MM.1S (cell line): Measurements from ENCODE around the gene POFUT2.

Experiments
- DNase-seq: peaks from one replicate; pipeline ENCODE4 v3.0.0-alpha.2; 2015
- H2AFZ ChIP-seq: fragments of 300-600 bp; sonication (generic); 2 replicates; pipeline ENCODE4 v1.6.0; 2016; ENCODE audit warnings: antibody characterized with exemption, low read length
- H3F3A ChIP-seq: fragments of 300-600 bp; sonication (generic); 2 replicates; pipeline ENCODE4 v1.6.1; 2016; ENCODE audit warnings: mild to moderate bottlenecking, antibody characterized with exemption, low read length, moderate library complexity, mixed read lengths; ENCODE audit not compliant: insufficient read depth
- H3K27ac ChIP-seq: fragments of 300-600 bp; sonication (generic); 2 replicates; pipeline ENCODE4 v1.5.1; 2016; ENCODE audit warnings: mild to moderate bottlenecking, low read length
- H3K27me3 ChIP-seq: fragments of 300-600 bp; sonication (generic); replicated peaks from 2 replicates; pipeline ENCODE4 v1.6.0; 2016; ENCODE audit warnings: low read length; ENCODE audit not compliant: insufficient read depth
- H3K36me3 ChIP-seq: fragments of 300-600 bp; sonication (generic); replicated peaks from 2 replicates; pipeline ENCODE4 v1.6.1; 2016; ENCODE audit warnings: mild to moderate bottlenecking, low read length, mixed read lengths; ENCODE audit not compliant: insufficient read depth
- H3K4me1 ChIP-seq: fragments of 300-600 bp; sonication (generic); 2 replicates; pipeline ENCODE4 v1.6.1; 2016; ENCODE audit warnings: low read length, mixed read lengths
- H3K4me2 ChIP-seq: fragments of 300-600 bp; sonication (generic); 2 replicates; pipeline ENCODE4 v1.6.0; 2016; ENCODE audit warnings: low read depth, low read length
- H3K4me3 ChIP-seq: fragments of 300-600 bp; sonication (generic); 2 replicates; pipeline ENCODE4 v1.5.1; 2016; ENCODE audit warnings: low read length, mixed read lengths
- H3K79me2 ChIP-seq: fragments of 300-600 bp; sonication (generic); 2 replicates; pipeline ENCODE4 v1.6.1; 2016; ENCODE audit warnings: mixed run types, low read length, mixed read lengths
- H3K9ac ChIP-seq: fragments of 300-600 bp; sonication (generic); 2 replicates; pipeline ENCODE4 v1.6.1; 2016; ENCODE audit warnings: low read length, mixed read lengths
- H3K9me2 ChIP-seq: fragments of 300-600 bp; sonication (generic); replicated peaks from 2 replicates; pipeline ENCODE4 v1.6.1; 2016; ENCODE audit warnings: mild to moderate bottlenecking, low read length, mixed read lengths; ENCODE audit not compliant: insufficient read depth
- H3K9me3 ChIP-seq: fragments of 300-600 bp; sonication (generic); replicated peaks from 2 replicates; pipeline ENCODE4 v1.6.1; 2016; ENCODE audit warnings: mild to moderate bottlenecking, low read length, mixed read lengths; ENCODE audit not compliant: insufficient read depth
- H4K20me1 ChIP-seq: fragments of 300-600 bp; sonication (generic); 2 replicates; pipeline ENCODE4 v1.6.1; 2016; ENCODE audit warnings: mild to moderate bottlenecking, low read length, moderate library complexity, mixed read lengths; ENCODE audit not compliant: insufficient read depth
- CTCF ChIP-seq: fragments of 300-600 bp; sonication (generic); IDR thresholded peaks from 2 replicates; pipeline ENCODE4 v1.5.1; 2016; ENCODE audit warnings: antibody characterized with exemption, low read length, mixed read lengths
- EZH2 ChIP-seq: fragments of 300-600 bp; sonication (generic); optimal IDR thresholded peaks from 2 replicates; pipeline ENCODE3; 2017; ENCODE audit warnings: low read depth, mild to moderate bottlenecking, antibody characterized with exemption, low read length, mixed read lengths
- EZH2phosphoT487 ChIP-seq: fragments of 300-600 bp; sonication (generic); IDR thresholded peaks from 2 replicates; pipeline ENCODE4 v1.6.1; 2018; ENCODE audit warnings: antibody characterized with exemption, low read length

The POFUT2 gene

GRCh38 chr21:45287438-45288391 lies at the start of gene POFUT2:
POFUT2 (minus strand) TSS chr21:45287895; CDS start chr21:45287871, 24 bp downstream.
- Histone ChIP-seq H3K4me2 (peak within 1 kb of the TSS; percentile 69; the same call in 1 of the 2 replicates), H3K36me3 (0 out of 2 replicates have a peak, but pooled peaks cover 8% of the 10 kb centered on the region), H3K27me3 (peaks cover 42% of the 10 kb centered on the region), H3K9me2 (no peaks in the 10 kb centered on the region), H3K9ac (peak within 1 kb of the TSS; percentile 67), H3K9me3 (no peaks in the 10 kb centered on the region), H3K79me2 (no peaks in the 10 kb centered on the region), H3K4me1 (no peaks in the 10 kb centered on the region), H4K20me1 (no peaks in the 10 kb centered on the region), H2AFZ (peak within 1 kb of the TSS; percentile 91), H3F3A (no peaks in the 10 kb centered on the region), H3K4me3 (peak within 1 kb of the TSS; percentile 88), H3K27ac (no peak within 1 kb of the TSS)
- TF ChIP-seq EZH2phosphoT487, result no peak
- TF ChIP-seq EZH2, result no peak
- no peak for TF ChIP-seq CTCF
- DNase-seq, result peak; percentile 99

- Histone ChIP-seq H3K9me3 (no peaks in the 10 kb centered on the region), H2AFZ (no peak overlapping the region), H3K4me3 (no peak overlapping the region), H3K4me2 (no peak overlapping the region), H3K27ac (no peak overlapping the region), H3K79me2 (no peaks in the 10 kb centered on the region), H3F3A (no peaks in the 10 kb centered on the region), H3K4me1 (no peaks in the 10 kb centered on the region), H3K36me3 (no peaks in the 10 kb centered on the region), H3K9ac (no peak overlapping the region), H4K20me1 (no peaks in the 10 kb centered on the region), H3K9me2 (no peaks in the 10 kb centered on the region), H3K27me3 (peaks cover 91% of the 10 kb centered on the region)
- no peak for DNase-seq
- TF ChIP-seq EZH2phosphoT487, result no peak
- TF ChIP-seq CTCF, result no peak
- no peak for TF ChIP-seq EZH2
Measured at GRCh38 chr21:45336870-45337269, 49.2 kb upstream of the POFUT2 start.

DNA sequence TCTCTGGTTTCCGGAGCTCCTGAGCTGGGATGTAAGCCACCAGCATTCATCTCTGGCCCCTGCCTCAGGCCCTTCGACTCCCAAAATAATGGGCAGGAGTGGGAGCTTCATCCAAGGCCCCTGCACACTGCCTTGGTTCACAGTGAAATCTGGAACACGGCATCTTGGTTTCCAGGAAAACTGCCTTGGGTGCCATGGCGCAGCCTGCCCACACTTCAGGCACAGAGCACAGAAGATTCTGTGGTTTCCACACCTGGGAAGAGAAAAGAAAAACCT lies 48.8 kb upstream of the POFUT2 start:
- no peaks in the 10 kb centered on the region for H3F3A ChIP-seq
- no peaks in the 10 kb centered on the region for H4K20me1 ChIP-seq
- TF ChIP-seq CTCF (no peak), EZH2phosphoT487 (no peak), EZH2 (no peak)
- no peak overlapping the region for H3K4me2 ChIP-seq
- no peak overlapping the region for H3K4me3 ChIP-seq
- H3K27me3 ChIP-seq, result peaks cover 91% of the 10 kb centered on the region
- H3K9me3 ChIP-seq, result no peaks in the 10 kb centered on the region
- H3K36me3 ChIP-seq, result no peaks in the 10 kb centered on the region
- H3K4me1 ChIP-seq, result no peaks in the 10 kb centered on the region
- H2AFZ ChIP-seq, result no peak overlapping the region
- H3K9ac ChIP-seq, result no peak overlapping the region
- no peak for DNase-seq
- H3K9me2 ChIP-seq, result no peaks in the 10 kb centered on the region
- no peak overlapping the region for H3K27ac ChIP-seq
- H3K79me2 ChIP-seq, result no peaks in the 10 kb centered on the region
